GM12878 (cell line): ENCODE measurements around the gene PYGO1. TPM values are rescaled to one million over a fixed set of nuclear protein-coding genes. Genes with fewer than 3 reads are reported as not detected.

Experiments
- ATAC-seq: fragments of 200-7000 bp; cut with Tn5 transposase; 3 replicates; pipeline ENCODE4 v1.9.1; 2020; ENCODE audit warnings: mild to moderate bottlenecking, moderate library complexity
- BruUV-seq: library from RNA; stranded (reverse); fragments of 400-500 nt; replicated peaks from 2 replicates; lab custom pipeline; 2021; lab: Mats Ljungman, UMichigan
- CTCF ChIA-PET: fragments of 300-600 bp; sonication (Branson Sonifier 250); formaldehyde crosslinking; extraction: SDS; loops from one replicate; lab custom pipeline; 2021; ENCODE audit warnings: inconsistent platforms; lab: Yijun Ruan, JAX
- POLR2A ChIA-PET: fragments of 350-600 bp; formaldehyde crosslinking; extraction: SDS; loops from one replicate; lab custom pipeline; 2021; ENCODE audit warnings: inconsistent platforms; lab: Charles Lee
- RAD21 ChIA-PET: fragments of 300-600 bp; sonication (Branson Sonifier 250); formaldehyde crosslinking; loops from one replicate; lab custom pipeline; 2023; ENCODE audit warnings: antibody characterized with exemption; ENCODE audit not compliant: unreplicated experiment; lab: Charles Lee
- SMC1A ChIA-PET: fragments of 300-600 bp; sonication (Branson Sonifier 250); formaldehyde crosslinking; loops from one replicate; lab custom pipeline; 2023; ENCODE audit not compliant: unreplicated experiment, uncharacterized antibody; lab: Charles Lee
- DNase-seq: peaks from one replicate; pipeline ENCODE4 v3.0.0-alpha.2; 2011; ENCODE audit warnings: low read depth, low spot score
- FAIRE-seq: peaks from 3 replicates; lab custom pipeline; 2011; peaks lifted over from hg19 to GRCh38; lab: Jason Lieb, UNC
- H2AFZ ChIP-seq: 2 replicates; pipeline ENCODE4 v1.6.0; 2011; ENCODE audit warnings: low read depth, low read length, control low read depth; ENCODE audit not compliant: control insufficient read depth
- H3K27ac ChIP-seq: 2 replicates; pipeline ENCODE4 v1.5.1; 2011; ENCODE audit warnings: control low read depth; ENCODE audit not compliant: control insufficient read depth, insufficient read depth
- H3K27me3 ChIP-seq, 2 experiments: replicated peaks in 1 of 2; 2 replicates each; pipeline versions ENCODE4 v1.6.0 to v1.6.1; 2011; ENCODE audit warnings: low read length in 1 of 2; ENCODE audit not compliant: control insufficient read depth in 2 of 2, insufficient read depth in 2 of 2
- H3K36me3 ChIP-seq, 2 experiments: 2 replicates each; pipeline ENCODE4 v1.5.1; 2011; ENCODE audit warnings: low read length in 1 of 2; ENCODE audit not compliant: control insufficient read depth in 2 of 2, insufficient read depth in 2 of 2
- H3K4me1 ChIP-seq: 2 replicates; pipeline ENCODE4 v1.6.1; 2011; ENCODE audit warnings: mild to moderate bottlenecking, low read length, moderate library complexity, mixed read lengths; ENCODE audit not compliant: control insufficient read depth, insufficient read depth
- H3K4me2 ChIP-seq: 2 replicates; pipeline ENCODE4 v1.6.0; 2011; ENCODE audit warnings: control low read depth; ENCODE audit not compliant: control insufficient read depth, insufficient read depth
- H3K4me3 ChIP-seq: fragments of 200-600 bp; sonication (generic); 2 replicates; pipeline ENCODE4 v1.5.1; 2016
- H3K79me2 ChIP-seq: 2 replicates; pipeline ENCODE4 v1.6.0; 2011; ENCODE audit warnings: low read length; ENCODE audit not compliant: control insufficient read depth, insufficient read depth
- H3K9ac ChIP-seq: 2 replicates; pipeline ENCODE4 v1.8.0; 2011; ENCODE audit warnings: low read length, control low read depth, mixed read lengths; ENCODE audit not compliant: control insufficient read depth, insufficient read depth
- H3K9me3 ChIP-seq: replicated peaks from 3 replicates; pipeline ENCODE4 v1.5.1; 2011; ENCODE audit warnings: mild to moderate bottlenecking, low read length; ENCODE audit not compliant: control insufficient read depth, insufficient read depth
- H4K20me1 ChIP-seq: 2 replicates; pipeline ENCODE4 v1.6.0; 2011; ENCODE audit not compliant: control insufficient read depth, insufficient read depth
- CBX3 ChIP-seq: fragments of 200-600 bp; sonication (generic); IDR thresholded peaks from 2 replicates; pipeline ENCODE4 v1.6.1; 2016; ENCODE audit warnings: low read depth, borderline replicate concordance
- EGR1 ChIP-seq, 2 experiments: IDR thresholded peaks; 1 replicate in 1 of 2; 2 replicates in 1 of 2; pipeline ENCODE4 v1.6.1; 2011 to 2012; ENCODE audit warnings: low read depth in 2 of 2, low read length in 2 of 2, borderline replicate concordance in 1 of 2, mild to moderate bottlenecking in 1 of 2, moderate library complexity in 1 of 2
- EP300 ChIP-seq, 2 experiments: fragments of 150-350 bp in 1 of 2; IDR thresholded peaks; 2 replicates each; pipeline ENCODE4 v1.6.1; 2011 to 2012; ENCODE audit warnings: low read depth in 2 of 2, low read length in 2 of 2, borderline replicate concordance in 1 of 2, improper control_type of control experiment in 1 of 2, inconsistent platforms in 1 of 2; ENCODE audit not compliant: control insufficient read depth in 1 of 2
- KAT2A ChIP-seq: conservative IDR thresholded peaks from 2 replicates; pipeline ENCODE4 v1.6.1; 2011; ENCODE audit warnings: low read depth, low read length; ENCODE audit not compliant: control insufficient read depth
- NKRF ChIP-seq: fragments of 450-650 bp; conservative IDR thresholded peaks from 2 replicates; pipeline ENCODE4 v1.6.1; 2017; ENCODE audit warnings: mild to moderate bottlenecking, moderate library complexity
- SMAD1 ChIP-seq: fragments of 450-650 bp; IDR thresholded peaks from 2 replicates; pipeline ENCODE4 v1.6.1; 2018; ENCODE audit warnings: mild to moderate bottlenecking, low read depth; ENCODE audit not compliant: partially characterized antibody
- SREBF1 ChIP-seq: IDR thresholded peaks from 2 replicates; pipeline ENCODE4 v1.6.1; 2012; ENCODE audit warnings: mild to moderate bottlenecking, low read length
- TBL1XR1 ChIP-seq: IDR thresholded peaks from 2 replicates; pipeline ENCODE4 v1.6.1; 2012; ENCODE audit warnings: low read depth, low read length, improper control_type of control experiment
- WGBS: methylation state at CpG from one replicate; pipeline ENCODE4 v1.1.6; 2016; ENCODE audit warnings: low lambda C conversion rate; ENCODE audit not compliant: insufficient replicate concordance, insufficient coverage; ENCODE audit errors: missing lambda C conversion rate; 5-methylcytosine and 5-hydroxymethylcytosine counted together
- in situ Hi-C: fragments of 300-500 bp; cut with MboI; formaldehyde crosslinking; loops from 9 replicates; pipeline ENCODE4 v1.14.3; 2018; ENCODE audit warnings: mixed read lengths
- intact Hi-C: fragments of 100-400 bp; cut with micrococcal nuclease; formaldehyde crosslinking; loops from one replicate; pipeline ENCODE4 v1.14.2; 2022; ENCODE audit not compliant: unreplicated experiment
- polyA plus RNA-seq, 11 experiments: library from polyadenylated mRNA; depleted of rRNA in 4 of 11; unstranded in 6 of 11; stranded (reverse) in 5 of 11; fragments of >200 nt; fragmentation: Nextera tagmentation in 4 of 11; fragmentation: Illumina TruSeq in 1 of 11; extraction: Ambion mirVana in 4 of 11; extraction: Trizol in 1 of 11; gene quantifications; 1 replicate in 1 of 11; 2 replicates in 10 of 11; pipeline versions ENCODE4 v1.2.1 to v1.2.3, GENCODE V29; 2011 to 2016; ENCODE audit warnings: inconsistent platforms in 2 of 11, missing spikeins in 2 of 11, low read depth in 1 of 11
- total RNA-seq, 4 experiments: library from RNA; depleted of rRNA in 3 of 4; stranded (reverse); fragments of >200 nt in 3 of 4; fragmentation: Illumina TruSeq in 1 of 4; extraction: Trizol in 1 of 4; gene quantifications; 2 replicates each; pipeline versions ENCODE4 v1.2.1 to v1.2.3, GENCODE V29; 2013 to 2021
- TF ChIP-seq, protein P1 (sequence below): IDR thresholded peaks from 2 replicates; pipeline ENCODE4 v1.6.1; 2012; ENCODE audit warnings: low read depth, low read length, improper control_type of control experiment
- TF ChIP-seq, protein P2 (sequence below): IDR thresholded peaks from 2 replicates; pipeline ENCODE4 v1.6.1; 2012; ENCODE audit warnings: low read depth, low read length, improper control_type of control experiment

PYGO1 gene
- total and polyA plus RNA-seq, 10 of the 15 experiments (the other 5 are each of a cell fraction or from before 2014, with no cell fraction given) = 0.01 TPM; not detected in 9

- TF ChIP-seq KAT2A = no peak
Measured at GRCh38 chr15:55528812-55529211, 59.3 kb downstream of the PYGO1 start (continued).

DNA sequence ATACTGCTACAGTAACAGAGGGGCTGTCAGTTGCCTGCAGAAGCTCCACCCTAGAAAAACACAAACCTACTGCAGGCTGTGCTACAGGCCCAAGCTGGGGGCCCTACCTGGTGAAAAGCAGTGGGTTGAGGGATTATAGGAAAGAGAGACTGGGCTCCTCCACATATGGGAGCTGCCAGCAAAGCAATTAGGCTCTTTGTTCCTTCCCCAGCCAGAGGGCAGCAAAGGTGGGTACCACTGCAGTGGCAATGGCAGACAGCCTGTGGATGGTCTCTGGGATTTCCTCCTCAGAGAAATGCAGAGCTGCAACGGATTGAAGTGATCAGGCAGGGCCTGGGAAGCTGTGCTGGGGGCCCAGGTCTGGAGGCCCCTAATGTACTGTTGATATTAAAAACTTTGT, 61.0 kb downstream of the PYGO1 start:
- no TSS peak for BruUV-seq
- intact Hi-C loops (loop anchor here (10.0 kb wide), 1 partner anchor 318 kb away; no protein-coding TSS in a partner anchor), in situ Hi-C loops (loop anchor here (5.0 kb wide), 1 partner anchor 115 kb away; no protein-coding TSS in a partner anchor)
- H2AFZ ChIP-seq = no peak overlapping the region
- no peaks in the 10 kb centered on the region for H3K36me3 ChIP-seq
- H3K9me3 ChIP-seq = no peaks in the 10 kb centered on the region
- ATAC-seq (no peak), FAIRE-seq (no peak), DNase-seq (no peak)
- no peak overlapping the region for H3K4me3 ChIP-seq
- RAD21 ChIA-PET = interaction anchor here (0.7 to 2.6 kb wide), 2 partner anchors 114 to 319 kb away, joined by 3 to 9 read pairs; no protein-coding TSS in a partner anchor
- no peaks in the 10 kb centered on the region for H3K4me1 ChIP-seq
- POLR2A ChIA-PET = no interaction called here
- CTCF ChIA-PET = interaction anchor here (0.6 to 2.9 kb wide), 8 partner anchors 11 to 200 kb away, joined by 3 to 27 read pairs (median 9); no protein-coding TSS in a partner anchor
- no peak overlapping the region for H3K27ac ChIP-seq
- TF ChIP-seq, protein P1, sequence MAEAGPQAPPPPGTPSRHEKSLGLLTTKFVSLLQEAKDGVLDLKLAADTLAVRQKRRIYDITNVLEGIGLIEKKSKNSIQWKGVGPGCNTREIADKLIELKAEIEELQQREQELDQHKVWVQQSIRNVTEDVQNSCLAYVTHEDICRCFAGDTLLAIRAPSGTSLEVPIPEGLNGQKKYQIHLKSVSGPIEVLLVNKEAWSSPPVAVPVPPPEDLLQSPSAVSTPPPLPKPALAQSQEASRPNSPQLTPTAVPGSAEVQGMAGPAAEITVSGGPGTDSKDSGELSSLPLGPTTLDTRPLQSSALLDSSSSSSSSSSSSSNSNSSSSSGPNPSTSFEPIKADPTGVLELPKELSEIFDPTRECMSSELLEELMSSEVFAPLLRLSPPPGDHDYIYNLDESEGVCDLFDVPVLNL = no peak
- TF ChIP-seq TBL1XR1 = no peak
- TF ChIP-seq CBX3 = no peak
- no peak for TF ChIP-seq EP300 (IDR thresholded peaks at IDR 0.05; ENCODE audit: borderline replicate concordance in 1 of 2, control insufficient read depth in 1 of 2, low read depth in 2 of 2, low read length in 2 of 2)
- TF ChIP-seq, protein P2, sequence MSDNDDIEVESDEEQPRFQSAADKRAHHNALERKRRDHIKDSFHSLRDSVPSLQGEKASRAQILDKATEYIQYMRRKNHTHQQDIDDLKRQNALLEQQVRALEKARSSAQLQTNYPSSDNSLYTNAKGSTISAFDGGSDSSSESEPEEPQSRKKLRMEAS = no peak
- no peak for TF ChIP-seq EGR1 (IDR thresholded peaks at IDR 0.05; ENCODE audit: borderline replicate concordance in 1 of 2, low read depth in 2 of 2, low read length in 2 of 2)
- TF ChIP-seq SREBF1 = no peak
- no peak for TF ChIP-seq SMAD1
- TF ChIP-seq NKRF = no peak
- H3K79me2 ChIP-seq = no peaks in the 10 kb centered on the region
- H3K27me3 ChIP-seq = no peaks in the 10 kb centered on the region
- H4K20me1 ChIP-seq = no peaks in the 10 kb centered on the region
- H3K9ac ChIP-seq = no peak overlapping the region
- H3K4me2 ChIP-seq = no peak overlapping the region
- WGBS = 67% methylated on average over 1 of the region's 1 CpG
- SMC1A ChIA-PET = interaction anchor here (1.4 to 1.6 kb wide), 2 partner anchors 111 to 319 kb away, joined by 4 to 5 read pairs; no protein-coding TSS in a partner anchor
